Karpas-422 (cell line): ENCODE measurements around the gene APOBEC3F. TPM values are rescaled to one million over a fixed set of nuclear protein-coding genes. Genes with fewer than 3 reads are reported as not detected.
A peak's percentile ranks its signal among the peaks of the same experiment; 100 is the strongest.
"Not testable (repeated sequence)": the region's sequence is repeated elsewhere in the genome, so short reads cannot be mapped to it uniquely, and the experiment has no call there.

Source experiments
- DNase-seq: peaks from one replicate; pipeline ENCODE4 v3.0.0-alpha.2; 2015
- H2AFZ ChIP-seq: fragments of 200-600 bp; sonication (generic); 2 replicates; pipeline ENCODE4 v1.6.1; 2014; ENCODE audit warnings: antibody characterized with exemption, low read length, mixed read lengths
- H3K27ac ChIP-seq: fragments of 200-600 bp; sonication (generic); 2 replicates; pipeline ENCODE4 v1.5.1; 2014; ENCODE audit warnings: mild to moderate bottlenecking, low read length, moderate library complexity
- H3K27me3 ChIP-seq: fragments of 200-600 bp; sonication (generic); 2 replicates; pipeline ENCODE4 v1.6.1; 2014; ENCODE audit warnings: low read length, mixed read lengths
- H3K36me3 ChIP-seq: fragments of 200-600 bp; sonication (generic); 2 replicates; pipeline ENCODE4 v1.6.1; 2014; ENCODE audit warnings: low read length, mixed read lengths; ENCODE audit not compliant: insufficient read depth
- H3K4me1 ChIP-seq: fragments of 200-600 bp; sonication (generic); 2 replicates; pipeline ENCODE4 v1.6.1; 2014; ENCODE audit warnings: mild to moderate bottlenecking, low read length, mixed read lengths
- H3K4me2 ChIP-seq: fragments of 200-600 bp; sonication (generic); 2 replicates; pipeline ENCODE4 v1.6.1; 2014; ENCODE audit warnings: low read length, low read depth, mild to moderate bottlenecking; ENCODE audit not compliant: poor library complexity, severe bottlenecking
- H3K4me3 ChIP-seq: fragments of 200-600 bp; sonication (generic); 2 replicates; pipeline ENCODE4 v1.5.1; 2014; ENCODE audit warnings: mild to moderate bottlenecking, antibody characterized with exemption, low read length, mixed read lengths
- H3K79me2 ChIP-seq: fragments of 200-600 bp; sonication (generic); 2 replicates; pipeline ENCODE4 v1.6.1; 2014; ENCODE audit warnings: mild to moderate bottlenecking, low read length, mixed read lengths
- H3K9ac ChIP-seq: fragments of 200-600 bp; sonication (generic); 2 replicates; pipeline ENCODE4 v1.6.0; 2014; ENCODE audit warnings: low read length
- H3K9me2 ChIP-seq: fragments of 200-600 bp; sonication (generic), shearing (Covaris generic); replicated peaks from 2 replicates; pipeline ENCODE4 v1.6.0; 2014; ENCODE audit warnings: mild to moderate bottlenecking, low read length, moderate library complexity; ENCODE audit not compliant: insufficient read depth
- H3K9me3 ChIP-seq: fragments of 300-700, 200-600 bp; sonication (generic); 2 replicates; pipeline ENCODE4 v1.6.1; 2014; ENCODE audit warnings: low read length, mixed read lengths
- H4K20me1 ChIP-seq: fragments of 200-600 bp; sonication (generic); 2 replicates; pipeline ENCODE4 v1.6.1; 2014; ENCODE audit warnings: mild to moderate bottlenecking, antibody characterized with exemption, low read length, low read depth; ENCODE audit not compliant: insufficient read depth
- total RNA-seq: library from RNA; depleted of rRNA; stranded (reverse); fragments of >200 nt; shearing (Covaris generic); gene quantifications from 2 replicates; pipeline ENCODE4 v1.2.3, GENCODE V29; 2014; ENCODE audit warnings: low replicate concordance

The APOBEC3F gene
- total RNA-seq, 1 experiment from 2014 or later: 0.93 TPM

- Histone ChIP-seq H3K4me1 (peaks cover 16% of the 10 kb centered on the region), H3K4me2 (peak overlapping the region; percentile 54), H3K4me3 (0 out of 2 replicates have a peak overlapping the region, but pooled peaks have one; percentile 37), H3K27ac (peak overlapping the region; percentile 45; the same call in 1 of the 2 replicates), H3K9ac (peak overlapping the region; percentile 56), H2AFZ (peak overlapping the region; percentile 85)
- H4K20me1 ChIP-seq, H3K79me2 ChIP-seq, H3K27me3 ChIP-seq, H3K9me2 ChIP-seq, H3K9me3 ChIP-seq, H3K36me3 ChIP-seq: not testable (repeated sequence)
- DNase-seq: peak; percentile 57
Measured at GRCh38 chr22:39072581-39072981, 31.9 kb downstream of the APOBEC3F start.

GRCh38 chr22:39073981-39074380, 33.3 kb downstream of the APOBEC3F start:
- Histone ChIP-seq H3K4me2 (no peak overlapping the region), H3K4me3 (no peak overlapping the region), H3K4me1 (peaks cover 16% of the 10 kb centered on the region)

GRCh38 chr22:39076155-39077025, 35.7 kb downstream of the APOBEC3F start:
- H3K79me2 ChIP-seq, H4K20me1 ChIP-seq, H3K27ac ChIP-seq, H3K36me3 ChIP-seq, H3K9me3 ChIP-seq, H2AFZ ChIP-seq, H3K4me3 ChIP-seq, H3K9me2 ChIP-seq, DNase-seq, H3K27me3 ChIP-seq, H3K9ac ChIP-seq, H3K4me2 ChIP-seq: not testable (repeated sequence)
- peaks cover 16% of the 10 kb centered on the region for H3K4me1 ChIP-seq

More at GRCh38 chr22:39073981-39074380, 33.3 kb downstream of the APOBEC3F start:
- Histone ChIP-seq H3K27ac (no peak overlapping the region), H3K36me3 (no peaks in the 10 kb centered on the region), H3K9ac (no peak overlapping the region), H2AFZ (no peak overlapping the region), H3K79me2 (no peaks in the 10 kb centered on the region), H3K27me3 (no peaks in the 10 kb centered on the region), H4K20me1 (no peaks in the 10 kb centered on the region), H3K9me3 (no peaks in the 10 kb centered on the region), H3K9me2 (no peaks in the 10 kb centered on the region)
- DNase-seq: no peak

GRCh38 chr22:39077026-39077840, 36.6 kb downstream of the APOBEC3F start, which contains the start of gene APOBEC3G:
Gene APOBEC3G (plus strand): TSS chr22:39077275. CDS start chr22:39077362, 87 bp downstream.
- H3K4me2 ChIP-seq: peak within 1 kb of the TSS; percentile 20

GRCh38 chr22:39077912-39078311, 37.2 kb downstream of the APOBEC3F start:
- not testable (repeated sequence) for H3K4me3 ChIP-seq, H3K4me2 ChIP-seq, H4K20me1 ChIP-seq, H3K36me3 ChIP-seq, H2AFZ ChIP-seq, H3K9me3 ChIP-seq, H3K79me2 ChIP-seq, DNase-seq, H3K9me2 ChIP-seq, H3K4me1 ChIP-seq, H3K27ac ChIP-seq, H3K9ac ChIP-seq, H3K27me3 ChIP-seq

More at GRCh38 chr22:39077026-39077840, 36.6 kb downstream of the APOBEC3F start, which contains the start of gene APOBEC3G:
- Histone ChIP-seq H2AFZ (peak within 1 kb of the TSS; percentile 62; the same call in 1 of the 2 replicates), H3K4me1 (peaks cover 16% of the 10 kb centered on the region), H3K9ac (peak within 1 kb of the TSS; percentile 51), H3K4me3 (peak within 1 kb of the TSS; percentile 40; the same call in 1 of the 2 replicates)
- not testable (repeated sequence) for H3K9me2 ChIP-seq, H3K36me3 ChIP-seq, H3K27me3 ChIP-seq, H3K27ac ChIP-seq, DNase-seq, H4K20me1 ChIP-seq, H3K79me2 ChIP-seq, H3K9me3 ChIP-seq

- no peaks in the 10 kb centered on the region for H3K36me3 ChIP-seq
- DNase-seq: no peak
- H3K27me3 ChIP-seq: no peaks in the 10 kb centered on the region
- H3K9me2 ChIP-seq: no peaks in the 10 kb centered on the region
- H3K4me3 ChIP-seq: no peak overlapping the region
- H4K20me1 ChIP-seq: no peaks in the 10 kb centered on the region
- H3K27ac ChIP-seq: no peak overlapping the region
- no peaks in the 10 kb centered on the region for H3K79me2 ChIP-seq
- H3K9me3 ChIP-seq: no peaks in the 10 kb centered on the region
- H3K9ac ChIP-seq: no peak overlapping the region
- peaks cover 6% of the 10 kb centered on the region for H3K4me1 ChIP-seq
- no peak overlapping the region for H3K4me2 ChIP-seq
- no peak overlapping the region for H2AFZ ChIP-seq
Measured at GRCh38 chr22:39078329-39078728, 37.7 kb downstream of the APOBEC3F start.

GRCh38 chr22:39079054-39079637, 38.5 kb downstream of the APOBEC3F start:
- H3K79me2 ChIP-seq, H3K36me3 ChIP-seq, H3K4me3 ChIP-seq, H3K9me3 ChIP-seq, H3K4me2 ChIP-seq, H3K4me1 ChIP-seq, H2AFZ ChIP-seq, H3K9me2 ChIP-seq, H3K27me3 ChIP-seq, H4K20me1 ChIP-seq, DNase-seq, H3K27ac ChIP-seq, H3K9ac ChIP-seq: not testable (repeated sequence)
